ENCODE data around the gene GMDS. TPM values are rescaled to one million over a fixed set of nuclear protein-coding genes. Genes with fewer than 3 reads are reported as not detected.

GMDS gene
- total RNA-seq, 3 donors from 2014 or later (not counting 1 experiment from before 2014, with no cell fraction given) = 23.6 to 31.0 (median 26.4) TPM

- Histone ChIP-seq H3K4me3 (ENCODE audit: low read length) (no peak overlapping the region), H3K27ac (ENCODE audit: low read length) (no peak overlapping the region), H3K9me3 (ENCODE audit: control insufficient read depth, insufficient read depth, low read length) (no peaks in the 10 kb centered on the region), H3K27me3 (ENCODE audit: control insufficient read depth, insufficient read depth, low read length) (no peaks in the 10 kb centered on the region), H3K36me3 (ENCODE audit: control insufficient read depth, insufficient read depth, low read length) (no peaks in the 10 kb centered on the region), H3K4me1 (ENCODE audit: control insufficient read depth, insufficient read depth, low read length) (no peaks in the 10 kb centered on the region)
- ATAC-seq (no peak), DNase-seq (no peak)
- no peaks in the 10 kb centered on the region for H3K4me1 Mint-ChIP-seq
- no peak overlapping the region for H3K4me3 Mint-ChIP-seq
- WGBS (ENCODE audit: insufficient coverage) = 94% methylated on average over 3 of the region's 3 CpGs
- H3K36me3 Mint-ChIP-seq = no peaks in the 10 kb centered on the region
- H3K27ac Mint-ChIP-seq = no peak overlapping the region
- no peaks in the 10 kb centered on the region for H3K27me3 Mint-ChIP-seq (ENCODE audit: low read depth in 2 of 2)
- intact Hi-C loops (cut with micrococcal nuclease) = no loop called here
- TF ChIP-seq, protein P1, sequence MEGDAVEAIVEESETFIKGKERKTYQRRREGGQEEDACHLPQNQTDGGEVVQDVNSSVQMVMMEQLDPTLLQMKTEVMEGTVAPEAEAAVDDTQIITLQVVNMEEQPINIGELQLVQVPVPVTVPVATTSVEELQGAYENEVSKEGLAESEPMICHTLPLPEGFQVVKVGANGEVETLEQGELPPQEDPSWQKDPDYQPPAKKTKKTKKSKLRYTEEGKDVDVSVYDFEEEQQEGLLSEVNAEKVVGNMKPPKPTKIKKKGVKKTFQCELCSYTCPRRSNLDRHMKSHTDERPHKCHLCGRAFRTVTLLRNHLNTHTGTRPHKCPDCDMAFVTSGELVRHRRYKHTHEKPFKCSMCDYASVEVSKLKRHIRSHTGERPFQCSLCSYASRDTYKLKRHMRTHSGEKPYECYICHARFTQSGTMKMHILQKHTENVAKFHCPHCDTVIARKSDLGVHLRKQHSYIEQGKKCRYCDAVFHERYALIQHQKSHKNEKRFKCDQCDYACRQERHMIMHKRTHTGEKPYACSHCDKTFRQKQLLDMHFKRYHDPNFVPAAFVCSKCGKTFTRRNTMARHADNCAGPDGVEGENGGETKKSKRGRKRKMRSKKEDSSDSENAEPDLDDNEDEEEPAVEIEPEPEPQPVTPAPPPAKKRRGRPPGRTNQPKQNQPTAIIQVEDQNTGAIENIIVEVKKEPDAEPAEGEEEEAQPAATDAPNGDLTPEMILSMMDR (IDR thresholded peaks at IDR 0.05) = no peak
- H3K9me3 Mint-ChIP-seq = no peaks in the 10 kb centered on the region
These were observed 525.5 kb downstream of the GMDS start for GRCh38 chr6:1719922-1720321.

- TF ChIP-seq, protein P1 (IDR thresholded peaks at IDR 0.05) = no peak
- H3K4me3 ChIP-seq (ENCODE audit: low read length) = no peak overlapping the region
These were observed 528.5 kb downstream of the GMDS start for GRCh38 chr6:1716868-1717267.

DNA sequence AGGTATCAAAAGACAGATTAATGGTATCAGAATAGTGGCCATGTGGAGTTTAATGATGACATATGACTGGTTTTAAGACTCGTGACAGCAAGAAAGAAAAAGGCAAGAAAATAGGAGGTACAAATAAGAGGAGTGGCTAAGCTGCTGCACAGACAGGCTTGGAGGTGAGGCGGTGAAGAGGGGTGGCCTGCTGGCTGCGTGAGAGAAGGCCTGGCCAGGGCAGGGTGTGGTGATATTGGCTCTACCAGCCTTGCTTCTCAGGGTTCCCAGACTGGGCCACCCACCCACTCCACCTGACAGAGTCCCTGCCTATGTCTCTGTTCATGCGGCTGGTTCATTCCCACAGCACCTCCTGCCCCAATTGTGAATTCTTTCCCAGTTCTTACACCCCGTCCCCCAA lies 529.0 kb downstream of the GMDS start:
- Histone ChIP-seq H3K9me3 (ENCODE audit: control insufficient read depth, insufficient read depth, low read length) (no peaks in the 10 kb centered on the region), H3K27ac (ENCODE audit: low read length) (no peak overlapping the region), H3K27me3 (ENCODE audit: control insufficient read depth, insufficient read depth, low read length) (no peaks in the 10 kb centered on the region), H3K36me3 (ENCODE audit: control insufficient read depth, insufficient read depth, low read length) (no peaks in the 10 kb centered on the region), H3K4me1 (ENCODE audit: control insufficient read depth, insufficient read depth, low read length) (no peaks in the 10 kb centered on the region), H3K4me3 (ENCODE audit: low read length) (no peak overlapping the region)
- TF ChIP-seq, protein P1 (IDR thresholded peaks at IDR 0.05) = no peak
- Mint-ChIP-seq H3K36me3 (peaks cover 5% of the 10 kb centered on the region), H3K27me3 (ENCODE audit: low read depth in 2 of 2) (no peaks in the 10 kb centered on the region), H3K27ac (no peak overlapping the region), H3K4me1 (no peaks in the 10 kb centered on the region), H3K4me3 (no peak overlapping the region), H3K9me3 (no peaks in the 10 kb centered on the region)
- WGBS (ENCODE audit: insufficient coverage) = 75% methylated on average over 5 of the region's 5 CpGs
- intact Hi-C loops (cut with micrococcal nuclease) = no loop called here
- ATAC-seq (no peak), DNase-seq (no peak)

More at GRCh38 chr6:1716868-1717267, 528.5 kb downstream of the GMDS start:
- intact Hi-C loops (cut with micrococcal nuclease) = no loop called here
- WGBS (ENCODE audit: insufficient coverage) = 99% methylated on average over 5 of the region's 5 CpGs
- H3K27ac Mint-ChIP-seq = no peak overlapping the region
- H3K9me3 ChIP-seq (ENCODE audit: control insufficient read depth, insufficient read depth, low read length) = no peaks in the 10 kb centered on the region
- no peaks in the 10 kb centered on the region for H3K36me3 ChIP-seq (ENCODE audit: control insufficient read depth, insufficient read depth, low read length)
- DNase-seq (no peak), ATAC-seq (no peak)
- no peaks in the 10 kb centered on the region for H3K27me3 ChIP-seq (ENCODE audit: control insufficient read depth, insufficient read depth, low read length)
- H3K27ac ChIP-seq (ENCODE audit: low read length) = no peak overlapping the region
- H3K9me3 Mint-ChIP-seq = no peaks in the 10 kb centered on the region
- no peak overlapping the region for H3K4me3 Mint-ChIP-seq
- peaks cover 5% of the 10 kb centered on the region for H3K36me3 Mint-ChIP-seq
- no peaks in the 10 kb centered on the region for H3K4me1 Mint-ChIP-seq
- no peaks in the 10 kb centered on the region for H3K4me1 ChIP-seq (ENCODE audit: control insufficient read depth, insufficient read depth, low read length)
- no peaks in the 10 kb centered on the region for H3K27me3 Mint-ChIP-seq (ENCODE audit: low read depth in 2 of 2)

GRCh38 chr6:1715336-1715735 lies 530.1 kb downstream of the GMDS start:
- Mint-ChIP-seq H3K4me1 (no peaks in the 10 kb centered on the region), H3K27me3 (ENCODE audit: low read depth in 2 of 2) (no peaks in the 10 kb centered on the region), H3K36me3 (peaks cover 5% of the 10 kb centered on the region), H3K4me3 (no peak overlapping the region), H3K27ac (no peak overlapping the region), H3K9me3 (no peaks in the 10 kb centered on the region)
- Histone ChIP-seq H3K27ac (ENCODE audit: low read length) (no peak overlapping the region), H3K9me3 (ENCODE audit: control insufficient read depth, insufficient read depth, low read length) (no peaks in the 10 kb centered on the region), H3K27me3 (ENCODE audit: control insufficient read depth, insufficient read depth, low read length) (no peaks in the 10 kb centered on the region), H3K4me3 (ENCODE audit: low read length) (no peak overlapping the region), H3K4me1 (ENCODE audit: control insufficient read depth, insufficient read depth, low read length) (no peaks in the 10 kb centered on the region), H3K36me3 (ENCODE audit: control insufficient read depth, insufficient read depth, low read length) (no peaks in the 10 kb centered on the region)
- TF ChIP-seq, protein P1 (IDR thresholded peaks at IDR 0.05) = no peak
- WGBS (ENCODE audit: insufficient coverage) = 95% methylated on average over 4 of the region's 4 CpGs
- intact Hi-C loops (cut with micrococcal nuclease) = no loop called here
- no peak for DNase-seq
- ATAC-seq = no peak
